HCT116 (cell line): ENCODE measurements around the gene RTP4. TPM values are rescaled to one million over a fixed set of nuclear protein-coding genes. Genes with fewer than 3 reads are reported as not detected.

Source experiments
- ATAC-seq: fragments of 200-7000 bp; cut with Tn5 transposase; 2 replicates; pipeline ENCODE4 v1.9.1; 2020; ENCODE audit warnings: mild to moderate bottlenecking, moderate library complexity
- BruUV-seq: library from RNA; stranded (reverse); fragments of 400-500 nt; replicated peaks from 2 replicates; lab custom pipeline; 2021; lab: Mats Ljungman, UMichigan
- CTCF ChIA-PET: fragments of 300-600 bp; sonication (Branson Sonifier 250); formaldehyde crosslinking; loops from one replicate; lab custom pipeline; 2021; ENCODE audit warnings: antibody characterized with exemption; lab: Charles Lee
- POLR2A ChIA-PET: fragments of 300-600, 350-600 bp; sonication (Branson Sonifier 250); formaldehyde crosslinking; loops from one replicate; lab custom pipeline; 2021; ENCODE audit warnings: antibody characterized with exemption; lab: Charles Lee
- RAD21 ChIA-PET, 2 experiments: fragments of 300-600 bp; sonication (Branson Sonifier 250); formaldehyde crosslinking; loops; one replicate each; lab custom pipeline; 2023; ENCODE audit warnings: low total read pairs in 2 of 2; ENCODE audit not compliant: uncharacterized antibody in 2 of 2, unreplicated experiment in 2 of 2, low non-redundant PET in 1 of 2; lab: Charles Lee
- DNase-seq: peaks from one replicate; pipeline ENCODE4 v3.0.0-alpha.2; 2010; ENCODE audit warnings: low read depth, low spot score
- H2AFZ ChIP-seq: fragments of 200-600 bp; shearing (Covaris generic), sonication (generic); 2 replicates; pipeline ENCODE4 v1.6.1; 2017; ENCODE audit warnings: low read depth, mixed run types, mixed read lengths, antibody characterized with exemption, low read length; ENCODE audit not compliant: poor library complexity, severe bottlenecking
- H3K27ac ChIP-seq: 2 replicates; pipeline ENCODE4 v1.5.1; 2012; ENCODE audit warnings: low read depth, low read length
- H3K27me3 ChIP-seq: fragments of 200-600 bp; sonication (generic); 2 replicates; pipeline ENCODE4 v1.6.1; 2016; ENCODE audit warnings: mixed run types, low read length, mixed read lengths; ENCODE audit not compliant: insufficient read depth
- H3K36me3 ChIP-seq, 2 experiments: fragments of 200-500 bp in 1 of 2; fragments of 200-600 bp in 1 of 2; sonication (Bioruptor generic) in 1 of 2; sonication (generic) in 1 of 2; 2 replicates each; pipeline versions ENCODE4 v1.5.1 to v1.6.1; 2014 to 2016; ENCODE audit warnings: low read length in 2 of 2, inconsistent platforms in 1 of 2, mixed read lengths in 1 of 2, mixed run types in 1 of 2; ENCODE audit not compliant: insufficient read depth in 2 of 2, control insufficient read depth in 1 of 2
- H3K4me1 ChIP-seq, 2 experiments: fragments of 200-600 bp in 1 of 2; sonication (generic) in 1 of 2; 2 replicates each; pipeline versions ENCODE4 v1.5.1 to v1.6.1; 2012 to 2017; ENCODE audit warnings: low read length in 2 of 2, inconsistent platforms in 1 of 2, mild to moderate bottlenecking in 1 of 2, mixed read lengths in 1 of 2, mixed run types in 1 of 2, moderate library complexity in 1 of 2; ENCODE audit not compliant: insufficient read depth in 2 of 2, control insufficient read depth in 1 of 2
- H3K4me2 ChIP-seq: fragments of 200-600 bp; sonication (generic); 2 replicates; pipeline ENCODE4 v1.6.1; 2017; ENCODE audit warnings: mixed run types, low read length, mixed read lengths
- H3K4me3 ChIP-seq, 2 experiments: fragments of 200-600 bp in 1 of 2; sonication (generic) in 1 of 2; replicated peaks in 1 of 2; 2 replicates each; pipeline ENCODE4 v1.5.1; 2011 to 2016; ENCODE audit warnings: low read length in 2 of 2, control low read depth in 1 of 2, low read depth in 1 of 2, mild to moderate bottlenecking in 1 of 2, mixed read lengths in 1 of 2, mixed run types in 1 of 2
- H3K79me2 ChIP-seq: fragments of 200-600 bp; sonication (generic); 2 replicates; pipeline ENCODE4 v1.6.1; 2017; ENCODE audit warnings: mild to moderate bottlenecking, mixed run types, low read length, moderate library complexity, mixed read lengths; ENCODE audit not compliant: insufficient read depth
- H3K9ac ChIP-seq: fragments of 200-600 bp; sonication (generic); 2 replicates; pipeline ENCODE4 v1.6.1; 2016; ENCODE audit warnings: low read length, mixed read lengths
- H3K9me2 ChIP-seq: fragments of 200-600 bp; sonication (generic), shearing (Covaris generic); 2 replicates; pipeline ENCODE4 v1.6.1; 2017; ENCODE audit warnings: mixed run types, mild to moderate bottlenecking, moderate library complexity; ENCODE audit not compliant: insufficient read depth
- H3K9me3 ChIP-seq, 2 experiments: fragments of 200-500 bp in 1 of 2; fragments of 200-600 bp in 1 of 2; sonication (Bioruptor generic) in 1 of 2; sonication (generic) in 1 of 2; 2 replicates each; pipeline ENCODE4 v1.6.1; 2014 to 2017; ENCODE audit warnings: low read length in 2 of 2, mixed read lengths in 2 of 2, inconsistent platforms in 1 of 2, low read depth in 1 of 2, mild to moderate bottlenecking in 1 of 2, mixed run types in 1 of 2, moderate library complexity in 1 of 2; ENCODE audit not compliant: control insufficient read depth in 1 of 2, insufficient read depth in 1 of 2
- H4K20me1 ChIP-seq: fragments of 200-600 bp; sonication (generic), shearing (Covaris generic); 2 replicates; pipeline ENCODE4 v1.6.1; 2017; ENCODE audit warnings: mixed run types, mild to moderate bottlenecking, moderate library complexity; ENCODE audit not compliant: insufficient read depth
- CBX3 ChIP-seq: IDR thresholded peaks from 2 replicates; pipeline ENCODE4 v1.6.1; 2012; ENCODE audit warnings: low read depth
- EZH2phosphoT487 ChIP-seq: fragments of 200-600 bp; IDR thresholded peaks from 2 replicates; pipeline ENCODE4 v1.6.1; 2018; ENCODE audit warnings: antibody characterized with exemption, borderline replicate concordance
- FOSL1 ChIP-seq: IDR thresholded peaks from 2 replicates; pipeline ENCODE4 v1.6.1; 2012; ENCODE audit warnings: low read depth
- MAX ChIP-seq: IDR thresholded peaks from 2 replicates; pipeline ENCODE4 v1.6.1; 2012
- RAD21 ChIP-seq: IDR thresholded peaks from 2 replicates; pipeline ENCODE4 v1.6.1; 2012; ENCODE audit warnings: low read depth, mild to moderate bottlenecking
- SP1 ChIP-seq: IDR thresholded peaks from 2 replicates; pipeline ENCODE4 v1.6.1; 2012; ENCODE audit warnings: low read depth
- TCF7L2 ChIP-seq: IDR thresholded peaks from 2 replicates; pipeline ENCODE4 v1.7.0; 2011; ENCODE audit warnings: borderline replicate concordance, inconsistent platforms; ENCODE audit not compliant: insufficient read depth, insufficient read length; ENCODE audit errors: extremely low read depth
- YY1 ChIP-seq: IDR thresholded peaks from 2 replicates; pipeline ENCODE4 v1.6.1; 2011; ENCODE audit warnings: low read length, low read depth, moderate library complexity, mild to moderate bottlenecking; ENCODE audit not compliant: insufficient replicate concordance; ENCODE audit errors: extremely low read depth
- ZFX ChIP-seq: fragments of 450-650 bp; IDR thresholded peaks from 2 replicates; pipeline ENCODE4 v1.6.1; 2017
- ZNF274 ChIP-seq: fragments of 200-500 bp; sonication (Bioruptor generic); IDR thresholded peaks from 2 replicates; pipeline ENCODE4 v1.6.1; 2014; ENCODE audit warnings: mild to moderate bottlenecking, low read depth, low read length, inconsistent platforms
- intact Hi-C: fragments of 100-400 bp; cut with micrococcal nuclease; formaldehyde crosslinking; loops from 2 replicates; pipeline ENCODE4 v1.10.0; 2022
- total RNA-seq: library from RNA; stranded (reverse); gene quantifications from one replicate; pipeline ENCODE4 v1.2.1, GENCODE V29; 2021; ENCODE audit not compliant: unreplicated experiment
- TF ChIP-seq, protein P1 (sequence below): IDR thresholded peaks from 2 replicates; pipeline ENCODE4 v1.6.1; 2011; ENCODE audit warnings: mild to moderate bottlenecking, low read length, moderate library complexity; ENCODE audit not compliant: insufficient replicate concordance; ENCODE audit errors: extremely low read depth

Gene RTP4
- total RNA-seq, 1 experiment from 2014 or later: not detected

GRCh38 chr3:187340578-187340977 lies 27.6 kb upstream of the RTP4 start:
- Histone ChIP-seq H2AFZ (no peak overlapping the region), H3K27me3 (peaks cover 14% of the 10 kb centered on the region; the same call in 1 of the 2 replicates), H3K4me2 (no peak overlapping the region), H3K9ac (no peak overlapping the region), H3K9me2 (no peaks in the 10 kb centered on the region), H3K9me3 (no peaks in the 10 kb centered on the region), H3K4me3 (no peak overlapping the region), H3K79me2 (no peaks in the 10 kb centered on the region), H3K36me3 (no peaks in the 10 kb centered on the region), H3K27ac (no peak overlapping the region), H4K20me1 (no peaks in the 10 kb centered on the region), H3K4me1 (no peaks in the 10 kb centered on the region)
- intact Hi-C loops: no loop called here
- BruUV-seq: no TSS peak
- RAD21 ChIA-PET: no interaction called here
- ATAC-seq: no peak
- CTCF ChIA-PET: no interaction called here
- no peak for DNase-seq
- POLR2A ChIA-PET: no interaction called here
- TF ChIP-seq RAD21 (no peak), FOSL1 (no peak), CBX3 (no peak), SP1 (no peak), TCF7L2 (no peak), YY1 (no peak), ZNF274 (no peak), MAX (no peak), ZFX (no peak), EZH2phosphoT487 (no peak)
- TF ChIP-seq, protein P1, sequence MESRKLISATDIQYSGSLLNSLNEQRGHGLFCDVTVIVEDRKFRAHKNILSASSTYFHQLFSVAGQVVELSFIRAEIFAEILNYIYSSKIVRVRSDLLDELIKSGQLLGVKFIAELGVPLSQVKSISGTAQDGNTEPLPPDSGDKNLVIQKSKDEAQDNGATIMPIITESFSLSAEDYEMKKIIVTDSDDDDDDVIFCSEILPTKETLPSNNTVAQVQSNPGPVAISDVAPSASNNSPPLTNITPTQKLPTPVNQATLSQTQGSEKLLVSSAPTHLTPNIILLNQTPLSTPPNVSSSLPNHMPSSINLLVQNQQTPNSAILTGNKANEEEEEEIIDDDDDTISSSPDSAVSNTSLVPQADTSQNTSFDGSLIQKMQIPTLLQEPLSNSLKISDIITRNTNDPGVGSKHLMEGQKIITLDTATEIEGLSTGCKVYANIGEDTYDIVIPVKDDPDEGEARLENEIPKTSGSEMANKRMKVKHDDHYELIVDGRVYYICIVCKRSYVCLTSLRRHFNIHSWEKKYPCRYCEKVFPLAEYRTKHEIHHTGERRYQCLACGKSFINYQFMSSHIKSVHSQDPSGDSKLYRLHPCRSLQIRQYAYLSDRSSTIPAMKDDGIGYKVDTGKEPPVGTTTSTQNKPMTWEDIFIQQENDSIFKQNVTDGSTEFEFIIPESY: no peak
